Measurements from ENCODE around the gene CCR5AS.

The CCR5AS gene

GRCh38 chr3:46380471-46381221 lies 26.2 kb downstream of the CCR5AS start:
- no peak for DNase-seq (ENCODE audit: low spot score)

GRCh38 chr3:46378426-46378942 lies 28.4 kb downstream of the CCR5AS start:
- peak; percentile 94 for TF ChIP-seq CTCF (IDR thresholded peaks at IDR 0.05; ENCODE audit: extremely low read depth, missing control alignments)
- DNase-seq (ENCODE audit: low spot score) = peak; percentile 52

More at GRCh38 chr3:46380471-46381221, 26.2 kb downstream of the CCR5AS start:
- no peak for TF ChIP-seq CTCF (IDR thresholded peaks at IDR 0.05; ENCODE audit: extremely low read depth, missing control alignments)

- DNase-seq (ENCODE audit: low spot score) = no peak
- TF ChIP-seq CTCF (IDR thresholded peaks at IDR 0.05; ENCODE audit: extremely low read depth, missing control alignments) = no peak
Measured at GRCh38 chr3:46375814-46376213, 31.1 kb downstream of the CCR5AS start.

GRCh38 chr3:46375218-46375617 lies 31.6 kb downstream of the CCR5AS start:
- DNase-seq (ENCODE audit: low spot score) = no peak
- no peak for TF ChIP-seq CTCF (IDR thresholded peaks at IDR 0.05; ENCODE audit: extremely low read depth, missing control alignments)

GRCh38 chr3:46374755-46375154 lies 32.1 kb downstream of the CCR5AS start:
- no peak for DNase-seq (ENCODE audit: low spot score)
- no peak for TF ChIP-seq CTCF (IDR thresholded peaks at IDR 0.05; ENCODE audit: extremely low read depth, missing control alignments)

GRCh38 chr3:46372492-46373359 lies 34.1 kb downstream of the CCR5AS start:
- DNase-seq (ENCODE audit: low spot score) = peak; percentile 34
- peak; percentile 71 for TF ChIP-seq CTCF (IDR thresholded peaks at IDR 0.05; ENCODE audit: extremely low read depth, missing control alignments)
